H9 (cell line): ENCODE data around the gene OLFM4. TPM values are rescaled to one million over a fixed set of nuclear protein-coding genes. Genes with fewer than 3 reads are reported as not detected.

Experiments
- DNase-seq: peaks from one replicate; pipeline ENCODE4 v3.0.0-alpha.2; 2017
- H2AFZ ChIP-seq: one replicate; pipeline ENCODE4 v1.6.1; 2013; ENCODE audit warnings: mild to moderate bottlenecking, low read length, control low read depth, moderate library complexity
- H2AK5ac ChIP-seq: 2 replicates; pipeline ENCODE4 v1.6.1; 2013; ENCODE audit warnings: low read length, control low read depth, mixed read lengths; ENCODE audit not compliant: insufficient read length
- H2BK120ac ChIP-seq: one replicate; pipeline ENCODE4 v1.6.1; 2013; ENCODE audit warnings: low read depth, mild to moderate bottlenecking, low read length, control low read depth, inconsistent platforms; ENCODE audit not compliant: poor library complexity, severe bottlenecking
- H2BK12ac ChIP-seq: 2 replicates; pipeline ENCODE4 v1.6.1; 2013; ENCODE audit warnings: low read length, control low read depth, mixed read lengths, low read depth; ENCODE audit not compliant: insufficient read length
- H2BK15ac ChIP-seq: 2 replicates; pipeline ENCODE4 v1.6.1; 2013; ENCODE audit warnings: low read depth, low read length, control low read depth
- H2BK20ac ChIP-seq: one replicate; pipeline ENCODE4 v1.6.1; 2013; ENCODE audit warnings: low read depth, mild to moderate bottlenecking, low read length, control low read depth, inconsistent platforms; ENCODE audit not compliant: poor library complexity, severe bottlenecking
- H2BK5ac ChIP-seq: 2 replicates; pipeline ENCODE4 v1.6.1; 2013; ENCODE audit warnings: low read length, control low read depth, mixed read lengths; ENCODE audit not compliant: insufficient read length
- H3K14ac ChIP-seq: 2 replicates; pipeline ENCODE4 v1.6.1; 2013; ENCODE audit warnings: low read length, control low read depth; ENCODE audit not compliant: insufficient read depth
- H3K18ac ChIP-seq: 2 replicates; pipeline ENCODE4 v1.6.1; 2013; ENCODE audit warnings: low read depth, mild to moderate bottlenecking, mixed read lengths, low read length, control low read depth; ENCODE audit not compliant: insufficient read length
- H3K23ac ChIP-seq: 2 replicates; pipeline ENCODE4 v1.6.1; 2013; ENCODE audit warnings: low read length, control low read depth, mixed read lengths, low read depth; ENCODE audit not compliant: insufficient read length
- H3K23me2 ChIP-seq: 2 replicates; pipeline ENCODE4 v1.6.1; 2013; ENCODE audit warnings: low read depth, mild to moderate bottlenecking, mixed read lengths, low read length, control low read depth; ENCODE audit not compliant: insufficient read length, poor library complexity, severe bottlenecking
- H3K27ac ChIP-seq: 2 replicates; pipeline ENCODE4 v1.5.1; 2013; ENCODE audit warnings: low read length, control low read depth, mixed read lengths, low read depth; ENCODE audit not compliant: insufficient read length
- H3K27me3 ChIP-seq: 2 replicates; pipeline ENCODE4 v1.6.1; 2013; ENCODE audit warnings: low read length, control low read depth, inconsistent platforms; ENCODE audit not compliant: insufficient read depth
- H3K4ac ChIP-seq: 2 replicates; pipeline ENCODE4 v1.6.1; 2013; ENCODE audit warnings: low read depth, mild to moderate bottlenecking, control low read depth, inconsistent platforms, low read length, moderate library complexity
- H3K4me1 ChIP-seq: 2 replicates; pipeline ENCODE4 v1.6.1; 2013; ENCODE audit warnings: low read length, control low read depth, inconsistent platforms; ENCODE audit not compliant: insufficient read depth
- H3K4me2 ChIP-seq: 2 replicates; pipeline ENCODE4 v1.6.1; 2013; ENCODE audit warnings: low read length, control low read depth, mixed read lengths; ENCODE audit not compliant: insufficient read length, insufficient read depth
- H3K56ac ChIP-seq: 2 replicates; pipeline ENCODE4 v1.6.1; 2013; ENCODE audit warnings: low read depth, mild to moderate bottlenecking, mixed read lengths, low read length, control low read depth; ENCODE audit not compliant: insufficient read length
- H3K79me1 ChIP-seq: 2 replicates; pipeline ENCODE4 v1.6.1; 2013; ENCODE audit warnings: low read depth, mild to moderate bottlenecking, moderate library complexity, low read length, control low read depth, inconsistent platforms; ENCODE audit not compliant: insufficient read depth, poor library complexity, severe bottlenecking
- H3K79me2 ChIP-seq: 2 replicates; pipeline ENCODE4 v1.6.1; 2013; ENCODE audit warnings: low read length, control low read depth, inconsistent platforms; ENCODE audit not compliant: insufficient read depth
- H3K9ac ChIP-seq: 2 replicates; pipeline ENCODE4 v1.6.1; 2013; ENCODE audit warnings: low read length, control low read depth, mixed read lengths; ENCODE audit not compliant: insufficient read length; ENCODE audit errors: extremely low read depth
- H3K9me3 ChIP-seq: one replicate; pipeline ENCODE4 v1.6.1; 2013; ENCODE audit warnings: low read depth, low read length, inconsistent platforms; ENCODE audit not compliant: control insufficient read depth
- H3T11ph ChIP-seq: one replicate; pipeline ENCODE4 v1.6.1; 2013; ENCODE audit warnings: mild to moderate bottlenecking, low read length, control low read depth, inconsistent platforms
- H4K20me1 ChIP-seq: one replicate; pipeline ENCODE4 v1.6.1; 2013; ENCODE audit not compliant: control insufficient read depth, insufficient read length, insufficient read depth
- H4K5ac ChIP-seq: 2 replicates; pipeline ENCODE4 v1.6.1; 2013; ENCODE audit warnings: low read depth, mild to moderate bottlenecking, mixed read lengths, low read length, control low read depth; ENCODE audit not compliant: insufficient read length
- H4K8ac ChIP-seq: replicated peaks from 2 replicates; pipeline ENCODE4 v1.6.1; 2013; ENCODE audit warnings: low read length, control low read depth, mixed read lengths, low read depth; ENCODE audit not compliant: insufficient read length
- H4K91ac ChIP-seq: 2 replicates; pipeline ENCODE4 v1.6.1; 2013; ENCODE audit warnings: low read depth, mild to moderate bottlenecking, moderate library complexity, mixed read lengths, low read length, control low read depth; ENCODE audit not compliant: insufficient read length
- H3K27ac Mint-ChIP-seq, 3 experiments: 2 replicates in 2 of 3; 3 replicates in 1 of 3; pipeline ENCODE4 v1.8.0; 2020 to 2021; ENCODE audit warnings: mixed read lengths in 3 of 3, mild to moderate bottlenecking in 1 of 3, moderate library complexity in 1 of 3
- H3K27me3 Mint-ChIP-seq: 2 replicates; pipeline ENCODE4 v1.8.0; 2021; ENCODE audit warnings: low read depth, mild to moderate bottlenecking, moderate library complexity, mixed read lengths
- H3K36me3 Mint-ChIP-seq, 3 experiments: 2 replicates in 2 of 3; 3 replicates in 1 of 3; pipeline ENCODE4 v1.8.0; 2020 to 2021; ENCODE audit warnings: low read depth in 3 of 3, mixed read lengths in 3 of 3; ENCODE audit not compliant: insufficient read depth in 1 of 3
- H3K4me1 Mint-ChIP-seq, 2 experiments: 2 replicates each; pipeline ENCODE4 v1.8.0; 2020; ENCODE audit warnings: mixed read lengths in 2 of 2
- H3K4me3 Mint-ChIP-seq, 2 experiments: 2 replicates in 1 of 2; 3 replicates in 1 of 2; pipeline ENCODE4 v1.8.0; 2020 to 2021; ENCODE audit warnings: mild to moderate bottlenecking in 2 of 2, mixed read lengths in 2 of 2, moderate library complexity in 1 of 2
- H3K9me3 Mint-ChIP-seq, 2 experiments: 2 replicates in 1 of 2; 3 replicates in 1 of 2; pipeline ENCODE4 v1.8.0; 2020; ENCODE audit warnings: mild to moderate bottlenecking in 2 of 2, mixed read lengths in 2 of 2, moderate library complexity in 1 of 2
- CTCF ChIP-seq: fragments of 200-600 bp; sonication (generic); conservative IDR thresholded peaks from 3 replicates; pipeline ENCODE4 v1.8.0; 2021; ENCODE audit warnings: antibody characterized with exemption, mild to moderate bottlenecking
- WGBS: extraction: QIAGEN DNeasy Blood & Tissue Kit; methylation state at CpG from one replicate; pipeline ENCODE4 v1.1.7; 2013; ENCODE audit warnings: missing lambda C conversion rate, low lambda C conversion rate, mixed read lengths; ENCODE audit not compliant: insufficient read length; ENCODE audit errors: extremely low coverage; 5-methylcytosine and 5-hydroxymethylcytosine counted together
- total RNA-seq: library from RNA; stranded (reverse); gene quantifications from 2 replicates; pipeline ENCODE4 v1.2.1, GENCODE V29; 2021

OLFM4 gene
- total RNA-seq, 1 experiment from 2014 or later = not detected

GRCh38 chr13:53068585-53069520 lies 40.2 kb downstream of the OLFM4 start:
- WGBS = no CpG with 5 or more reads among the region's 8 CpGs
- Histone ChIP-seq H3T11ph (no peak overlapping the region), H3K18ac (no peak overlapping the region), H3K4ac (no peak overlapping the region), H2BK20ac (no peak overlapping the region), H3K9ac (no peak overlapping the region), H3K9me3 (no peaks in the 10 kb centered on the region), H3K4me1 (no peaks in the 10 kb centered on the region), H3K4me2 (no peak overlapping the region), H3K14ac (no peak overlapping the region), H3K79me1 (no peaks in the 10 kb centered on the region), H2BK12ac (no peak overlapping the region), H4K8ac (no peak overlapping the region), H2AK5ac (no peak overlapping the region), H4K20me1 (no peaks in the 10 kb centered on the region), H3K23me2 (no peaks in the 10 kb centered on the region), H3K23ac (no peak overlapping the region), H2BK5ac (no peak overlapping the region), H3K79me2 (no peaks in the 10 kb centered on the region), H4K5ac (no peak overlapping the region), H2BK15ac (no peak overlapping the region), H4K91ac (no peak overlapping the region), H2AFZ (no peak overlapping the region), H3K27me3 (no peaks in the 10 kb centered on the region), H2BK120ac (no peak overlapping the region), H3K27ac (no peak overlapping the region), H3K56ac (no peak overlapping the region)
- Mint-ChIP-seq H3K36me3 (no peaks in the 10 kb centered on the region), H3K4me3 (no peak overlapping the region), H3K9me3 (no peaks in the 10 kb centered on the region), H3K27ac (no peak overlapping the region), H3K27me3 (peaks cover 6% of the 10 kb centered on the region), H3K4me1 (peaks cover 10 to 17% of the 10 kb centered on the region in 2 experiments)
- DNase-seq = no peak
- no peak for TF ChIP-seq CTCF
